Measurements from ENCODE around the gene C3.
"Not testable (repeated sequence)": the region's sequence is repeated elsewhere in the genome, so short reads cannot be mapped to it uniquely, and the experiment has no call there.

The C3 gene

DNA sequence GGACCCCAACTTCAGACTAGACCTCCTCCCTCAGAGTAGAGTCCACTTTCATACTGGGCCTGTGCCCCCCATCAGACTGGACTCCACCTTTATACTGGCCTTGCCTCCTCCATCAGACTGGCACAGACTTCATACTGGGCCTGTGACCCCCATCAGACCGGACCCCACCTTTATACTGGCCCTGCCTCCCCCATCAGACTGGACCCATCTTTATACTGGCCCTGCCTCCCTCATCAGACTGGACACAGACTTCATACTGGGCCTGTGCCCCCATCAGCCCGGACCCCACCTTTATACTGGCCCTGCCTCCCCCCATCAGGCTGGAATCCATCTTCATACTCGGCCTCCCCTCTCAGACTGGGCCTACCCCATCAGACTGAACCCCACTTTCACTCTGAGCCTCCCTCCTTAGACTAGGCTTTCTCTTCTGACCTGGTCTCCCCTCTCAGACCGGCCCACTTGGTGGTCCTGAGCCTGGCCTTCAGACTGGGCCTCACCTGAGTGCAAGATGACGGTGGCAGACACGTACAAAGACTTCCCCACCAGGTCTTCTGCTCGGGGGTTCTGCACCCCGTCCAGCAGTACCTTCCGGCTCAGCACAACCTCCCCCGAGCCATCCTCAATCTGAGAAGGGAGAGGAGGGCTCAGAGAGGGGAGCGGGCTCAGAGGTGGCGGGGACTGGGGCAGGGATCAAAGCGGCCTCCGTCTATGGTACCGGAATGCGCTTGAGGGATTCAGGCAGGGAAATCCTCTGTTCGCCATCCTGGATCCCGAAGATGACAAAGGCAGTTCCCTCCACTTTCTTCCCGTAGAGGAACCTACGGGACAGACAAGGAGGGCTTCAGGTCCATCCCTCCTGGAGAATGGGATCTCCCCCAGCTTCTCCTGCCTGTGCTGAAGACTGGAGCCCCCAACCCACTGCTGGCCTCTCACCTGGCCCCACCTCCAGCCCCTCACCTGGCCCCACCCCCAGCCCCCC lies 7.5 kb downstream of the C3 start:
- no peak for DNase-seq (ENCODE audit: low read depth)

DNA sequence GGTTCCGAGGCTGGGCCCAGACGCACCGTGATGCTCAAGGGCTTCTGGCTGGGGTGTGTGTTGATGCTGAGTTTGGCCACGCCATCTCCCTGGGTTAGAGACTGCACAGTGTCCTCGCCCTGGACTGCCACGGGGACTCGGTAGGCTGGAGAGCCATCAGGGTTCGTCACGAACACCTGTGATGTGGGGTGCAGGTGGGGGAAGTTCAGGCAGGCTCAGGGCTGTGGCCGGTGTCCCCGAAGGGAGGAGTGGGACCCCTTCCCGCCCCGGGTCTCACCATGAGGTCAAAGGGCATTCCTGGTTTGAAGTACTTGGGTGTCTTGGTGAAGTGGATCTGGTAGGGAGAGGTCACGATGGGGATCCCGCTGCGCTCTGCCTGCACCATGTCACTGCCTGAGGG lies 8.2 kb downstream of the C3 start:
- no peak for DNase-seq (ENCODE audit: low read depth)

DNA sequence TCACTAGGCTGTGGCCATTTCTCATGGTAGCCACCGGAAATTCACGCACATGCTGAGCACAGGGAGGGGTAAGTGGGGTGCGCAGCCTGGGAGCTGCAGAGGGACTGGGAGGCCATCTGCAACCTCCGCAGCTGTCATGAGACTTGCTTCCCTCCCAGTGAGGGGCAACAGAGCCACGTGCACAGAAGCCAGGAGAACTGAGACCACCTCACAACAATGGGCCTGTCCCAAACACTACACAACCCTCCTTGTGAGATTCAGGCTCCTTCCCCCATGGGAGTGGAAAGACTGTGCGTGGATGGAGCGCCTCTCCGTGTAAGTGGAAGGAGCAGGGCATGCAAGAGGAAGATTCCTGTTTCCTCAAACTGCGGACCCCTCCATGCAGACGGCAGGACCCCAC lies 8.8 kb downstream of the C3 start:
- DNase-seq (ENCODE audit: low read depth): no peak

DNA sequence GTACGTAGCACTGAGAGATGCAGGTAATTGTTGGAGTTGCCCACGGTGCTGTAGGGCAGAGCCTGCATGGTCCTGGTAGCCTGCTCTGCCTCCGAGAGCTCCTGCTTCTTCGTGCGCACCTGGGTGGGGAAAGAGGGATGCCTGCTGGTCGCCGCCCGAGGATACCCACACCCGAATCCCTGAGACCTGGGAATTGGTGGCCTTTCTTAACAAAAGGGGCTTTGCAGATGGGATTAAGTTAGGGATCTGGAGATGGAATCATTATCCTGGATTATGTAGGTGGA lies 9.4 kb downstream of the C3 start:
- DNase-seq (ENCODE audit: low read depth): no peak

DNA sequence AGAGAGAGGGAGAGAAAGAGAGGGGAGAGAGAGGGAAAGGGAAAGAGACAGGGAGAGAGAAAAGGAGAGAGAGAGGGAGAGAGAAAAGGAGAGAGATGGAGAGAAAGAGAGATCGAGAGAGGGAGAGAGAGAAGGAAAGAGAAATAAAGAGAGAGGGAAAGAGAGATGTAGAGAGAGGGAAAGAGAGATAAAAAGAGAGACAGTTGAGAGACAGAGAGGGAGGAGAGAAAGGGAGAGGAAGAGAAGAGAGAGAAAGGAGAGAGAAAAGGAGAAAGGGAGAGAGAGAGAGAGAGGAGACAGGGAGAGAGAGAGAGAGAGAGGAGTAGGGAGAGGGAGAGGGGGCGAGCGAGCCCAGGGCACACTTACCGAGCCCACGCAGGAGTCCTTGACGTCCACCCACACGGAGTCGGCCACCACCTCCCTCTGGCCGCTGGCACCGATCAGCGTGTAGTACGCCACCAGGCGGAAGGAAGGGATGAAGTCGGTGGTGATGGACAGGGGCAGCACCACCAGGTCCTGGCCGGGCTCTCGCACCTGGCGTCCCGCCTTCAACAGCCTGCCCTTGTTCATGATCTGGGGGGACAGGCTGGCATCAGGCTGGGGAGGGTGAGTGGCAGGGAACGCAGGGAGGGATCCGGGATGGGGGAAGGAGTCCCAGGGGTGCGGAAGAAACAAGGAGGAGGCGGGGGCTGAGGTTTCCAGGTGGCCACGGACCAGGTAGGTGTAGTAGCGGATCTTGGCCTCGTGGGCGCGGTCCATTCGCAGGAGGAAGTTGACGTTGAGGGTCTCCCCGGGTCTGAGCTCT lies 10.0 kb downstream of the C3 start:
- no peak for DNase-seq (ENCODE audit: low read depth)

DNA sequence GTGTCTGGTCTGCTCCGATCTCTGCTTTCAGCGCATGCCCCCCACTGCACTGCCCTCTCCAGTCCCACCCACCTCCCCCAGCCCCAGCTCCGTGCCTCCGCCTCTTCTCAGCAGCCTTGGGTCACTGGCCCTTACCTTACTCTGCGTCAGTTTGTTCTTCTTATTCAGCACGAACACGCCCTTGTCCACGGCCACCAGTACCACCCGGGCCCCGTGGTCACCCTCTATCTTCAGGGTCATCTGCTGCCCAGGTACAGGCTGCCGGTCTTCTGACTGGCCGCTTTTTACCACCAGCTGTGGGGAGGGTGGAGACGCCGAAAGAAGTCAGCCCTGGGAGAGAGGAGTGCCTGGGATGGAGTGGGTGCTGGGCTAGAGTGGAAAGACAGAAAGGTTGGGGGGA lies 10.9 kb downstream of the C3 start:
- DNase-seq (ENCODE audit: low read depth): no peak

DNA sequence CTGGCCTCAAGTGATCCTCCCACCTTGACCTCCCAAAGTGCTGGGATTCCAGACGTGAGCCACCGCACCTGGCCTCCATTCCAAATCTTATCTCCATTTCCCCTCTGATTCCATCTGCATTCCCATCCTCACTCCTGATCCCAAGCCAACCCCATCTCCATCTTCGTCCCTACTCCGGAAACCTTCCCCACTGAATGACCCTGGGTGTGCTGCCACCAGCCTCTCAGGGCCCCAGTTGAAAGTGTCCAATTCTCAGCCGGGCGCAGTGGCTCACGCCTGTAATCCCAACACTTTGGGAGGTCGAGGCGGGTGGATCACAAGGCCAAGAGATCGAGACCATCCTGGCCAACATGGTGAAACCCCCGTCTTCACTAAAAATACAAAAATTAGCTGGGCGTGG lies 11.5 kb downstream of the C3 start:
- DNase-seq (ENCODE audit: low read depth): not testable (repeated sequence)

DNA sequence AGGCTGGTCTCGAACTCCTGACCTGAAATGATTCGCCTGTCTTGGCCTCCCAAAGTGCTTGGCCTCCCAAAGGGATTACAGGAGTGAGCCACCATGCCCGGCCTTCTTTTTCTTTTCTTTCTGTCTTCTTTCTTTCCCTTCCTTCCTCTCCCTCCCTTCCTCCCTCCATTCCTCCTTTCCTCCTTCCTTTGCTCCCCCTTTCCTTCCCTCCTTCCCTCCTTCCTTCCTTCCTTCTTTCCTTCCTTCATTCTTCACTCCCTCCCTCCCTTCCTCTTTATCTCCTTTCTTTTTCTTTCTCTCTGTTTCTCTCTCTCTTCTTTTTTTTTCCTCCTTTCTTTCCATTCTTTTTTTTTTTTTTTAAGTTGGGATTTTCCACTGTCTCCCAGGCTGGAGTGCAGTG lies 12.1 kb downstream of the C3 start:
- no peak for DNase-seq (ENCODE audit: low read depth)

DNA sequence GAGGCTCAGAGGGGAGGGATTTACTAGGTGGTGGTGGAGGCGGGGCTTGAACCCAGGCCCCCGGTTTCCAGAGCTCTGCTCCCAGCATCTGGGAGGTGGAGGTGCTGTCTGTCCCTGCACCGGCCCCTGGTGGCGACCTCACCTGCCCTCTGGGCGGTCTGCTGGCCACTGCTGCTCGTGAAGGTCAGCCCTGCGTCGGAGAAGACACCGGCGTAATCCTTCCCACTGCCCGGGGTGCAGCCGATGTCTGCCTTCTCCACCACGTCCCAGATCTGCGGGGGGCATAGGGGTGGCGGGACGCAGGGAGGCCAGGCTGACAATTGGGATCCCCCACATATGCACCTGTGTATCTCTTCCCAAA lies 12.8 kb downstream of the C3 start:
- DNase-seq (ENCODE audit: low read depth): no peak

DNA sequence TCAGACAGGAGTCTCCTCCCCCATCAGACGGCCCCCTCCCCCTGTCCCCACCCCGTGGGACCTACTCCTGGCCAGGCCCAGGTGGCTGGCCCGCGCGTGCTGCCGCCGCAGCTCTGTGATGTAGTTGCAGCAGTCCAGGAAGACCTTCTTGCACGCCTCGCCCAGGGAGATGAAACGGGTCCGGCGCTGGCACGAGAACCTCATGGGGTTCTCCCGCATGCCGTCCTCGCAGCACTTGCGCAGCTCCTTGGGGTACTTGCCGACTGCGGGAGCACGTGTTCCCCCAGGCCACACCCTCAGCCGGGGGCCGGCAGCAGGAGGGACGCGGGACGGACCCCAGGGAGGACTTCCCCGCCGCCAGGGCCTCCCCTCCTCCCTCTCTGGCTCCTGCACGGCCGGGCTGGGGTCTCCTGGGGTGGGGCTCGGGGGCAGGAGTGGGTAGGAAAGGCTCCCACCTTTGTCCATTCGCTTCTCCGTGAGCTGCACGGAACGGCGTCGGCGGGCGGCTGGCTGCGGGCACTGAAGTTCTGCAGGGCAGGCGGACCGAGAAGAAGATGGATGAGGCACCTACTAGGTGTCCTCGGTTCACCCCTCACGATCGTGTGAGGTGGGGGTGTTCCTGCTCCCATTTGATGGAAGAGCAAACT lies 13.3 kb downstream of the C3 start:
- no peak for DNase-seq (ENCODE audit: low read depth)

DNA sequence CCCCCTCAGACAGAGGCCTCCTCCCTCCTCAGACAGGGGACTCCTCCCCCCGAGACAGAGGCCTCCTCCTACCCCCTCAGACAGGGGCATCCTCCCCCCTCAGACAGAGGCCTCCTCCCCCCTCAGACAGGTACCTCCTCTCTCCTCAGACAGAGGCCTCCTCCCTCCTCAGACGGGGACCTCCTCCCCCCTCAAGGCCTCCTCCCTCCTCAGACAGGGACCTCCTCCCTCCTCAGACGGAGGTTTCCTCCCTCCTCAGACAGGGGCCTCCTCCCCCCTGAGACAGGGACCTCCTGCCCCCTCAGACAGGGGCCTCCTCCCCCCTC lies 13.9 kb downstream of the C3 start:
- no peak for DNase-seq (ENCODE audit: low read depth)

DNA sequence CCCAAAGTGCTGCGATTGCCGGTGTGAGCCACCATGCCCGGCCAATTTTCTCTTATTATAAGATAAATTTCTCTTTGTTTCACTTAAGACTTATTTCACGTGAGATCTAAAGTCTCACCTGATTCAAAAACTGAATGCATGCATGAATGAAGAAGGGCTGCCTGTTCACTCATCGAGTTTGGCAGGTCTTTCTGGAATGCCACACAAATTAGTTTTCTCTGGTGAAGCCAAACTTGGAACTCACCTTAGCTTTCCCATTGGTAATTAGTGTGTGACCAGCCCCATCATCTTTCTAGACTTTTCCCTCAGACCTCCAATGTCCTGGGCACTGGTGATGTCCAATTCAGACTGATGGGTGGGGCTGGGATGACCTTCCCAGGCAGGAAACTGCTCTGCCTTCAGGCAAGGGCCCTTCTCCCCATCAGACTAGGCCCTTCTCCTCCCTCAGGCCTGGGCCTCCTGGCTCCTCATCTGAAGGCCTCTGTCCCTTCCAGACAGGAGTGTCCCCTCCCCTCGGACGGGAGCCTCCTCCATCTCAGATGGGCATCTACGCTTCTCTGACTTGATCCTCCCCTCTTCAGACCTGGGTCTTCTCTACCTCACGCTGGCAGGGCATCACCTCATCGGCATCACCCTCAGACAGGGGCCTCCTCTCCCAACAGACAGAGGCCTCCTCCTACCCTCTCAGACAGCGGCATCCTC lies 14.4 kb downstream of the C3 start:
- DNase-seq (ENCODE audit: low read depth): no peak

DNA sequence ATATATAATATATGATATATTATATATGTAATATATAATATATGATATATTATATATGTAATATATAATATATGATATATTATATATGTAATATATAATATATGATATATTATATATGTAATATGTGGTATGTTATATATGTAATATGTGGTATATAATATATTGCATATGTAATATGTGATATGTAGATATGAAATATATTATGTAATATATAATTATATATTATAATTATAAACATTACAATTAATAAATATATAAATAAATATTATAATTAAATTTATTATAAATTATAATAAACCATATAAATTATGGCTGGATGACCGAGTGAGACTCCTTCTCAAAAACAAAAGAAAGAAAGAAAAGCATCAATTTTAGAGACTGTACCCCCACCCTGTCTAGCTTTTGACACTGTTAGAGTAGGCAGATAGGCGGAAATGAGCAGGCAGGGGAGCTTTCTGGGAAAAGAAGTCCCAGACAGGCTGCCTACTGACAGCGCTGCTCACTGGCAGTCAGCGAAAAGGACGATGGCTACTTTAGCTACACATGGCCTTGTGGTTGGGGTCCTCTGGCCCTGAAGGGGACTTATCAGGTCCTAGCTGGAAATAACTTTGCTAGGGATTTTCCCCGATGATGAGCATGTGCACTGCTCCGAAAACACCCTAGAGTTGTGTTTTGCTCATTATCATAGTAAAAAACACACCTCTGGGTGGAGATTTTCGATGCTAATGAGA lies 19.7 kb downstream of the C3 start:
- no peak for DNase-seq (ENCODE audit: low read depth)

DNA sequence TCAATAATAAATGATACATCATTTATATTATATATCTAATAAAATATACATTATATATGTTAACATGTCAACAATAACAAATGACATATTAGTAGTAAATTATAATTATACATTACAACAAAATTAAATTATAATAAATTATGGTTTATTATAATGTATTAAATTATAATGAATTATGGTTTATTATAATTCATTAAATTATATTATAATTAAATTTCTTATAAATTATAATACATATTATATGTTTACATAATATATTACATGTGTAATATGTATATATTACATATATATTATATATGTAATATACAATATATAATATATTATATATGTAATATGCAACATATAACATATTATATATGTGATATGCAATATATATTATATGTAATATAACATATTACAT lies 20.5 kb downstream of the C3 start:
- no peak for DNase-seq (ENCODE audit: low read depth)

DNA sequence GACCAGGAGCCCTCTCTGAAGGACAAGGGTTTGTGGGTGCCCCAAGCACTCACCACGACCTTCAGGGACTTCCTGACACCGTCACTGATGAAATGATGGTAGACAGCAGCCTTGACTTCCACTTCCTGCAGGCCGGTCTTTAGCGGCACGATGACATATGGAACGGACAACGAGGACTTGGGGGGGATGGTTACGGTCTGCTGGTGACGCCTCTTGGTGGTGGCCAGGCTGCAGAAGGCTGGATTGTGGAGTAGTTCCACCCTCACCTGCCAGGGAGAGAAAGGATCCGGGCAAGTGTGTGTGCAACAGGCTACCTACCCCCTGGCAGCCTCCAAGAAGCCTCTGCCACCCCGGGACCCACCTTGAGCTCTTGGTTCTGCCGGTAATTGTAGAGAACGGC lies 23.2 kb downstream of the C3 start:
- no peak for DNase-seq (ENCODE audit: low read depth)

DNA sequence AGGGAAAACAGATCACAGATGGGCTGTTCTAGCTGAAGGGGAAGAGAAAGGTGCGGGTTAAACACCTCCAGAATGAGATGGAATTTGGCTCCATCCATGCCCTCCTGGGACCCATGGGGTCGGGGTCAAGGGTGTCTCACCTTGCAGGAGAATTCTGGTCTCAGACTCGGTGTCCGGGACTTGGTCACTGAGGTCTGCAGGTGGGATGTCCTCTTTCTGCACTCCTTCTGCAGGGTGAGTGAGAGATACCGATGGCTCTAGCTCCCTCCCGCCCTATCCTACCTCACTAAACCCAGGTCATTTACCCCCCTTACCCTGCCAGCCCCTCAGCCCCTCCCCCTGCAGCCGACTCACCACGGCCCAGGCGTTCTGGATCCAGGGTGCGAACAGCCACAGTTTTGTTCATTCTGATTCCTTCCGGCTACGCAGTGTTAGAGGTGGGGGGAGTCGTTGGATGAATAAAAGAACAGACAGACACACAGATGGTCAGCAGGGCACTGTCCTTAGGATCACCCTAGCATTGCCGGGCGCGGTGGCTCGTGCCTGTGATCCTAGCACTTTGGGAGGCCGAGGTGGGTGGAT lies 24.1 kb downstream of the C3 start:
- no peak for DNase-seq (ENCODE audit: low read depth)

DNA sequence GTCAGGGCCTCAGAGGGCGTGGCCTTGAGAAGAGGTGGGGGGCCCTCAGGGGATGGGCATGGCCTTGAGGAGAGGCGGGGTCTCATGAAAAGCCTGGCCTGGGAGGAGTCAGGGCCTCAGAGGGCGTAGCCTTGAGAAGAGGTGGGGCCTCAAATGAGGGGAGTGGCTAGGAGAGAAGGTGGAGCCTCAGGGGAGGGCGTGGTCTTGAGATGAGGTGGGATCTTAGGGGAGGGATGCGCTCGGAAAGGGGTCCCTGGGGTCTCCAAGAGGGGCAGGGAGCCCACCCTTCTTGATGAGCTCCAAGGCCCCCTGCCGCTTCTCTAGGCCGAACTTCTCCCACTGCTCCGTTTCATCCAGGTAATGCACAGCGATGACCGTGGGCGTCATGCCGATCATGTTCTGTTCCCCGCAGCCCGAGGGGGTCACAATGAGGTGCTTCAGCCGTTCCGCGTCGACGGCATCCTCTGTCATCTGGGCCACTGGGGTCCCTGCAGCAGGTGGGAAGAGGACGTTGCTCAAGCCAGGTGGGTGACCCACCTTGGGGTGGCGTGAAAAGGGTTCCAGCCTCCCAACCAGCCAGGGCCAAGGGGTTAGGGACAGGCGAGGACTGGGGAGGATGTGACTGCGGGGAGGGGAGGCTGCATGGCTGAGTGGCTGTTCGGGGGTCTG lies 26.2 kb downstream of the C3 start:
- DNase-seq (ENCODE audit: low read depth): no peak

DNA sequence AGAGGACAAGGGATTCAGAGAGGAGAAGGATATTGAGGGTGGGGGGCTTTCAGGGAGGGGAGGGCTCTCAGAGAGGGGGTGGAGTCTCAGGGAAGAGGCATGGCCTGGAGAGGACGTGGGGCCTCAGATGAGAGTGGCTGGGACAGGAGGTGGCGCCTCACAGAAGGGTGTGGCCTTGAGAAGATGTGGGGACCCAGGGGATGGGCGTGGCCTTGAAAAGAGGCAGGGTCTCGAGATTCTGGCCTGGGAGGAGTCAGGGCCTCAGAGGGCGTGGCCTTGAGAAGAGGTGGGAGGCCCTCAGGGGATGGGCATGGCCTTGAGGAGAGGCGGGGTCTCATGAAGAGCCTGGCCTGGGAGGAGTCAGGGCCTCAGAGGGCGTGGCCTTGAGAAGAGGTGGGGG lies 26.8 kb downstream of the C3 start:
- DNase-seq (ENCODE audit: low read depth): no peak

DNA sequence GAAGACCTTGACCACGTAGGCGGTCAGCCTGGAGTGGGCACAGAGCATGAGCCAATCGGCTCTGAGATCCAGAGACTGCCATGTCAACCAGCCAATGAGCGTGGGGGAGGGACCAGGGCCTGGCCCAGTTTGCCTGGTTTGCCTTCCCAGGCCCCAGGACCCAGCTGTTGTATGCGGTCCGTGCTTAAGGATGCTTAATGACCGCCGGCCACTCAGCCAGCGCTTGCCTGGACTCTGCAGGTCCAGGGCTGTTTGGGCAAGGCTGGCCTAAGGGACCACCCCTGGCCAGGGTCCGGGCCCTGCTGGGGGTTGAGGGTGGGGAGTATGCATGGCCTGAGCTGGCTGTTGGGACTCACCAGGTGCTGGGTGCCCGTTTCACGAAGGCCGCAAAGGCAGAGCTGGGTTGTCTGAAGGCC lies 27.4 kb downstream of the C3 start:
- DNase-seq (ENCODE audit: low read depth): no peak

DNA sequence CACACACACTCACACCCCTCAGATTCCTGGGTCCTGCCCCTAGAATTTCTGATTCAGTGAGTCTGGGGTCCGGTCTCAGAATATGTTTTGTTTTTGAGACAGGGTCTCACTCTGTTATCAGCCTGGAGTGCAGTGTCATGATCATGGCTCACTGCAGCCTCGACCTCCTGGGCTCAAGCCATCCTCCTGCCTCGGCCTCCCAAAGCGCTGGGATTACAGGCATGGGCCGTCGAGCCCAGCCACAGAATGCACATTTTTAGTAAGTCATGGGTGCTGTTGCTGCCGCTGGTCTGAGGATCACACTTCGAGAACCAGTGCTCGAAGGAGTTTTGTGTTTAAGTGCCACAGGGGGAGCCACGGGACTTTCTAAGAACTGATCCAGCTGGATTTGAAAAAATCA lies 28.4 kb downstream of the C3 start:
- no peak for DNase-seq (ENCODE audit: low read depth)

DNA sequence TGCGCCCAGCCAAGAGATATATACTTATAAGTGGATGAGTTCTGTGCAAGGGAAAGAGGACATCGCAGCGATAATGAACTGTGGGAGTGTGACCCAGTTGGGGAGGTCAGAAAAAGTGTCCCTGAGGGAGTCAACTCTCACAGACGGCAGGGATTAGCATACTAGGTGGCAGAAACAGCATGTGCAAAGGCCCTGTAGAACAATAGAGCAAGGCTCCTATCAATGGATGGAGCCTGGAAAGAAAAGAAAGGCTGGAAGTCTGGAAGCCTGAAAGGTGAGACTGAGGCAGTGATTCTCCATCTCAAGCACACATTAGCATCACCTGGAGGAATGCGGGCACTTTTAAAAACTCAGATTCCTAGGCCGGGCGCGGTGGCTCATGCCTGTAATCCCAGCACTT lies 29.1 kb downstream of the C3 start:
- DNase-seq (ENCODE audit: low read depth): no peak

All from activated T-cell treated with anti-CD3 and anti-CD28 coated beads for 1 hour (primary cell).